ENCODE results near the gene FAR2. TPM values are rescaled to one million over a fixed set of nuclear protein-coding genes. Genes with fewer than 3 reads are reported as not detected.

FAR2 gene
- total RNA-seq (1 to 10 TPM in 1 of 2 experiments, under 1 TPM in 1; 0.53 to 1.6 TPM), total RNA-seq (1.4 to 17.2 (median 5.9) reads per million in 172 experiments)
- 7.8 TPM for polyA plus RNA-seq (2013, experiment 1 of 2)
- polyA plus RNA-seq (2013, experiment 2 of 2), result 8.0 TPM

DNA sequence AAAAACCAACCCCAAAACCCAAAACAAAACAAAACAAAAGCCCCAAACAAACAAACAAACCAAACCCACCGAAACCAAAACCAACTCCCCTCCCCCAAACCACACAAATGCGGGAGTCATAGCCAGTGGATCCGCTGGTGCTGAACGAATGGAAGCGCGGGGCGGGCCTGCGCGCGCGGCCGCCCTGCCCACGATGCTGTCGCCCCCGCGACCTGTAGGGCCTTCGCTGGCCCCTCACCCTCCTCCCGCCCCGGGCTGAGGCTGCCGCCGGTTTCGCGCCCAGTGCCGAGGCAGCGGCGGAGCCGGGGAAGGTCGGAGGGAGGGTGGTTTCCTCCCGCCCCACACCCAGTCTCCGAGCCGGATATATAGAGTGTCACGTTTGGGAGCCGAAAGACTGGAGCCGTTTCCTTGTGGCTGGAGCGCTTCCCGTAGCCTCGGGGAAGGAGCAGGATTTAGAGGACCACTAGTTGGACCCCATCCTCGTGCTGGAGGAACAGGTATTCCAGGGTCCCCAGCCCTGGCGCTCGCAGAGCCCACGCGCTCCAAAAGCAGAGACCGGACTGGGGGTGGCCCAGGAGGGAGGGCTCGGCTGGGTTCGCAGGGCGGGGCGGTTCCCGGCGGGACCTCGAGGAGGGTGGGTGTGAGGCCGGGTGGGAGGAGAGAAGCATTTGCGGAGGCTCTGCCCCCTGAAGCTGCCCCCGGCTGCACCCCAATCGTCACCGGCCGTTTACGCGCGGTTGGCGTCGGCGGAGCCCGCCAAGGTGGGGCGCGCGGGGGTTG lies at the start of gene FAR2:
Gene FAR2, plus strand, starts transcription at position 368 of the 780 bp plus-strand sequence. CDS start 121,172 bp downstream, outside the sequence.
- H3K36me3 ChIP-seq (ENCODE audit: insufficient read depth, low read length), result no peaks in the 10 kb centered on the region
- H3K4me3 ChIP-seq (ENCODE audit: low read length), result peak within 1 kb of the TSS; percentile 87
- Mint-ChIP-seq H3K9me3 (no peaks in the 10 kb centered on the region), H3K36me3 (ENCODE audit: low read depth) (peaks cover 8% of the 10 kb centered on the region), H3K4me3 (peak within 1 kb of the TSS; percentile 92), H3K27ac (peak within 1 kb of the TSS; percentile 66), H3K4me1 (ENCODE audit: low read depth) (peaks cover 32% of the 10 kb centered on the region), H3K27me3 (peaks cover 11% of the 10 kb centered on the region)
- POLR2A ChIA-PET, result interaction anchor here (0.6 to 1.7 kb wide), 2 partner anchors 45 to 1479 kb away, joined by 3 to 7 read pairs; no protein-coding TSS in a partner anchor
- intact Hi-C loops (cut with DNase I, micrococcal nuclease), result loop anchor here in 1 of 2 experiments (10.0 kb wide), 1 partner anchor 1844 kb away; no protein-coding TSS in a partner anchor
- H3K27me3 ChIP-seq (ENCODE audit: control insufficient read depth in 1 of 2, insufficient read depth in 2 of 2, low read length in 2 of 2), result no peaks in the 10 kb centered on the region
- no peaks in the 10 kb centered on the region for H3K9me3 ChIP-seq (ENCODE audit: control insufficient read depth in 1 of 2, insufficient read depth in 1 of 2, low read length in 2 of 2)
- DNase-seq (peak in 12 of 14 experiments; percentile 24 to 69 (median 30)), ATAC-seq (ENCODE audit: poor library complexity) (peak; percentile 82)
- no peak within 1 kb of the TSS for H3K27ac ChIP-seq (ENCODE audit: low read depth in 1 of 2, low read length in 2 of 2)
- CTCF ChIA-PET, result no interaction called here
- peaks cover 15% of the 10 kb centered on the region for H3K4me1 ChIP-seq (ENCODE audit: insufficient read depth, low read length)
- TF ChIP-seq, protein P1, sequence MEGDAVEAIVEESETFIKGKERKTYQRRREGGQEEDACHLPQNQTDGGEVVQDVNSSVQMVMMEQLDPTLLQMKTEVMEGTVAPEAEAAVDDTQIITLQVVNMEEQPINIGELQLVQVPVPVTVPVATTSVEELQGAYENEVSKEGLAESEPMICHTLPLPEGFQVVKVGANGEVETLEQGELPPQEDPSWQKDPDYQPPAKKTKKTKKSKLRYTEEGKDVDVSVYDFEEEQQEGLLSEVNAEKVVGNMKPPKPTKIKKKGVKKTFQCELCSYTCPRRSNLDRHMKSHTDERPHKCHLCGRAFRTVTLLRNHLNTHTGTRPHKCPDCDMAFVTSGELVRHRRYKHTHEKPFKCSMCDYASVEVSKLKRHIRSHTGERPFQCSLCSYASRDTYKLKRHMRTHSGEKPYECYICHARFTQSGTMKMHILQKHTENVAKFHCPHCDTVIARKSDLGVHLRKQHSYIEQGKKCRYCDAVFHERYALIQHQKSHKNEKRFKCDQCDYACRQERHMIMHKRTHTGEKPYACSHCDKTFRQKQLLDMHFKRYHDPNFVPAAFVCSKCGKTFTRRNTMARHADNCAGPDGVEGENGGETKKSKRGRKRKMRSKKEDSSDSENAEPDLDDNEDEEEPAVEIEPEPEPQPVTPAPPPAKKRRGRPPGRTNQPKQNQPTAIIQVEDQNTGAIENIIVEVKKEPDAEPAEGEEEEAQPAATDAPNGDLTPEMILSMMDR (IDR thresholded peaks at IDR 0.05), result no peak

DNA sequence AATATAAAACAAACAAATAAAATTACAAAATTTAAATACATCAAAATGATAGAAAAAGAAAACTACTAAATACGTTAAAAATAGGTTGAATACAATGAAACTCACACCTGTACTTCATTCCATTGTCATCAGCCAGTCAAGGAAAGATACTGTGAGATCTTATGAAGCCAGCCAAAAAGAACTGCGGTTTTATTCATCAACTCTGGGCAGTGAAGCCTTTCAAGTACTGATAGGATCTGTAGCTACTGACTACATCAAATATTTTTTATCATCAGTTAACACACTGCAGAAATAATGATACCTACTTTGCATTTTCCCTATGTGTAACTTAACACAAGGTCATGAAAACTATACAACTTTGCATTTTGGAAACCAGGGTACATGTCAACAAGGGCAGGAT lies 46.3 kb upstream of the FAR2 start:
- no peaks in the 10 kb centered on the region for H3K36me3 Mint-ChIP-seq (ENCODE audit: low read depth)
- CTCF ChIA-PET, result interaction anchor here (1.5 kb wide), 1 partner anchor 29 kb away, joined by 3 read pairs; no protein-coding TSS in a partner anchor
- Histone ChIP-seq H3K27me3 (ENCODE audit: control insufficient read depth in 1 of 2, insufficient read depth in 2 of 2, low read length in 2 of 2) (no peaks in the 10 kb centered on the region), H3K4me3 (ENCODE audit: low read length) (no peak overlapping the region), H3K27ac (ENCODE audit: low read depth in 1 of 2, low read length in 2 of 2) (peak overlapping the region in 1 of 2 donors; percentile 83), H3K4me1 (ENCODE audit: insufficient read depth, low read length) (peaks cover 13% of the 10 kb centered on the region), H3K9me3 (ENCODE audit: control insufficient read depth in 1 of 2, insufficient read depth in 1 of 2, low read length in 2 of 2) (peaks cover 0 to 3% of the 10 kb centered on the region in 2 experiments), H3K36me3 (ENCODE audit: insufficient read depth, low read length) (no peaks in the 10 kb centered on the region)
- H3K4me3 Mint-ChIP-seq, result peak overlapping the region; percentile 63
- ATAC-seq (ENCODE audit: poor library complexity), result no peak
- H3K27ac Mint-ChIP-seq, result peak overlapping the region; percentile 95
- TF ChIP-seq, protein P1 (IDR thresholded peaks at IDR 0.05), result no peak
- POLR2A ChIA-PET, result interaction anchor here (1.1 to 2.2 kb wide), 2 partner anchors 14 to 45 kb away, joined by 5 to 7 read pairs; no protein-coding TSS in a partner anchor
- peak in 2 of 14 experiments; percentile 24 to 42 for DNase-seq
- H3K27me3 Mint-ChIP-seq, result no peaks in the 10 kb centered on the region
- peaks cover 37% of the 10 kb centered on the region for H3K4me1 Mint-ChIP-seq (ENCODE audit: low read depth)
- H3K9me3 Mint-ChIP-seq, result peaks cover 6% of the 10 kb centered on the region
- intact Hi-C loops (cut with DNase I, micrococcal nuclease), result loop anchor here (5.0 to 10.0 kb wide), 2 partner anchors 280 to 1592 kb away; partner anchors contain the start of genes ERGIC2 (in 1 of the 2) and IPO8 (in 1 of the 2)

DNA sequence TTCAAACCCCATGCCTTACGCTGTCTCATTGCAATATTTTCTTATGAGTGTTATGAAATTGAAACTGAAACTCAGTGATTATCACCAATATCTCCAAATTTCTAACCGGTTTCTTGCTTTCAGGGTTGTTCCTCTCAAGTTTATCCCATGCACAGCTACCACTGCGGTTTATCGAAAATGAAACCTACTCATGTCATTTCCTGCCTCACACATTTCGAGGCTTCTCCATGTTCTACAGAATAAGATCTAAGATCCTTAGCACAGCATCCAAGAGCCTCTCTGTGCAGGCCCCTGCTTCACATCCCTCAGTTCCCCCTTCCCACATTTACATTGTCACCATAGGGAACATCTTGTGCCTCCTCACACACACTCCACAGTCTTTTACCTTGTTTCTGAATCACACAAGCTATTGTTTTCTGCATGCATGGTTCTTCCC lies 45.5 kb upstream of the FAR2 start:
- H3K27ac Mint-ChIP-seq, result peak overlapping the region; percentile 95
- intact Hi-C loops (cut with DNase I, micrococcal nuclease), result loop anchor here (5.0 to 10.0 kb wide), 2 partner anchors 279 to 1591 kb away; partner anchors contain the start of genes ERGIC2 (in 1 of the 2) and IPO8 (in 1 of the 2)
- DNase-seq (peak in 12 of 14 experiments; percentile 5 to 90 (median 32)), ATAC-seq (ENCODE audit: poor library complexity) (peak; percentile 93)
- Histone ChIP-seq H3K36me3 (ENCODE audit: insufficient read depth, low read length) (no peaks in the 10 kb centered on the region), H3K9me3 (ENCODE audit: control insufficient read depth in 1 of 2, insufficient read depth in 1 of 2, low read length in 2 of 2) (peaks cover 0 to 3% of the 10 kb centered on the region in 2 experiments), H3K27ac (ENCODE audit: low read depth in 1 of 2, low read length in 2 of 2) (peak overlapping the region; percentile 66 to 83), H3K4me1 (ENCODE audit: insufficient read depth, low read length) (peaks cover 13% of the 10 kb centered on the region), H3K27me3 (ENCODE audit: control insufficient read depth in 1 of 2, insufficient read depth in 2 of 2, low read length in 2 of 2) (no peaks in the 10 kb centered on the region), H3K4me3 (ENCODE audit: low read length) (peak overlapping the region; percentile 41)
- H3K4me1 Mint-ChIP-seq (ENCODE audit: low read depth), result peaks cover 37% of the 10 kb centered on the region
- TF ChIP-seq, protein P1 (IDR thresholded peaks at IDR 0.05), result no peak
- ChIA-PET POLR2A (interaction anchor here (0.6 to 2.2 kb wide), 4 partner anchors 9 to 45 kb away, joined by 3 to 7 read pairs (median 4); no protein-coding TSS in a partner anchor), CTCF (interaction anchor here (1.5 kb wide), 1 partner anchor 30 kb away, joined by 3 read pairs; no protein-coding TSS in a partner anchor)
- H3K9me3 Mint-ChIP-seq, result peaks cover 6% of the 10 kb centered on the region
- no peaks in the 10 kb centered on the region for H3K36me3 Mint-ChIP-seq (ENCODE audit: low read depth)
- H3K27me3 Mint-ChIP-seq, result no peaks in the 10 kb centered on the region
- H3K4me3 Mint-ChIP-seq, result peak overlapping the region; percentile 63

All from CD4-positive, alpha-beta T cell (primary cell).